Measurements from ENCODE around the gene SULT1A1. TPM values are rescaled to one million over a fixed set of nuclear protein-coding genes. Genes with fewer than 3 reads are reported as not detected.
"Not testable (repeated sequence)": the region's sequence is repeated elsewhere in the genome, so short reads cannot be mapped to it uniquely, and the experiment has no call there.

The SULT1A1 gene
- total RNA-seq, result 10 to 100 TPM; 44.1 to 80.8 (median 56.7) TPM

- no peak for TF ChIP-seq CTCF (IDR thresholded peaks at IDR 0.05)
- no peak for DNase-seq (ENCODE audit: low spot score)
- peak; percentile 55 for ATAC-seq (ENCODE audit: low FRiP score)
Observed at GRCh38 chr16:28609631-28610594, at the start of gene SULT1A1. Gene SULT1A1, minus strand, starts transcription at chr16:28610044. Its CDS starts 1,189 bp downstream, at chr16:28608855.

- DNase-seq (ENCODE audit: low spot score); ATAC-seq (ENCODE audit: low FRiP score): not testable (repeated sequence)
Observed at GRCh38 chr16:28639959-28640358, 30.1 kb upstream of the SULT1A1 start.

GRCh38 chr16:28638359-28638758, 28.5 kb upstream of the SULT1A1 start:
- DNase-seq (ENCODE audit: low spot score); ATAC-seq (ENCODE audit: low FRiP score): not testable (repeated sequence)

GRCh38 chr16:28637765-28638164, 27.9 kb upstream of the SULT1A1 start, which contains the start of gene NPIPB8:
Gene NPIPB8, plus strand, starts transcription at chr16:28638065. Its CDS starts 296 bp downstream, at chr16:28638361.
- not testable (repeated sequence) for DNase-seq (ENCODE audit: low spot score); ATAC-seq (ENCODE audit: low FRiP score)

GRCh38 chr16:28636093-28636823, 26.4 kb upstream of the SULT1A1 start:
- ATAC-seq (ENCODE audit: low FRiP score); DNase-seq (ENCODE audit: low spot score): not testable (repeated sequence)

- DNase-seq (ENCODE audit: low spot score); ATAC-seq (ENCODE audit: low FRiP score): not testable (repeated sequence)
Observed at GRCh38 chr16:28630905-28631304, 21.1 kb upstream of the SULT1A1 start.

- no peak for DNase-seq (ENCODE audit: low spot score)
- TF ChIP-seq CTCF (IDR thresholded peaks at IDR 0.05), result no peak
- ATAC-seq (ENCODE audit: low FRiP score), result peak; percentile 62
Observed at GRCh38 chr16:28623172-28623711, 13.4 kb upstream of the SULT1A1 start.

- not testable (repeated sequence) for ATAC-seq (ENCODE audit: low FRiP score); DNase-seq (ENCODE audit: low spot score)
Observed at GRCh38 chr16:28622532-28623171, 12.8 kb upstream of the SULT1A1 start.

GRCh38 chr16:28621481-28622155, 11.8 kb upstream of the SULT1A1 start:
- ATAC-seq (ENCODE audit: low FRiP score) (no peak), DNase-seq (ENCODE audit: low spot score) (no peak)
- TF ChIP-seq CTCF (IDR thresholded peaks at IDR 0.05), result no peak

GRCh38 chr16:28620316-28620715, 10.5 kb upstream of the SULT1A1 start:
- not testable (repeated sequence) for ATAC-seq (ENCODE audit: low FRiP score); DNase-seq (ENCODE audit: low spot score)
